Measurements from ENCODE around the gene TMEM120B.

The TMEM120B gene

GRCh38 chr12:121804417-121805111 lies 92.0 kb downstream of the TMEM120B start:
- peak; percentile 63 for DNase-seq (ENCODE audit: low spot score)

DNA sequence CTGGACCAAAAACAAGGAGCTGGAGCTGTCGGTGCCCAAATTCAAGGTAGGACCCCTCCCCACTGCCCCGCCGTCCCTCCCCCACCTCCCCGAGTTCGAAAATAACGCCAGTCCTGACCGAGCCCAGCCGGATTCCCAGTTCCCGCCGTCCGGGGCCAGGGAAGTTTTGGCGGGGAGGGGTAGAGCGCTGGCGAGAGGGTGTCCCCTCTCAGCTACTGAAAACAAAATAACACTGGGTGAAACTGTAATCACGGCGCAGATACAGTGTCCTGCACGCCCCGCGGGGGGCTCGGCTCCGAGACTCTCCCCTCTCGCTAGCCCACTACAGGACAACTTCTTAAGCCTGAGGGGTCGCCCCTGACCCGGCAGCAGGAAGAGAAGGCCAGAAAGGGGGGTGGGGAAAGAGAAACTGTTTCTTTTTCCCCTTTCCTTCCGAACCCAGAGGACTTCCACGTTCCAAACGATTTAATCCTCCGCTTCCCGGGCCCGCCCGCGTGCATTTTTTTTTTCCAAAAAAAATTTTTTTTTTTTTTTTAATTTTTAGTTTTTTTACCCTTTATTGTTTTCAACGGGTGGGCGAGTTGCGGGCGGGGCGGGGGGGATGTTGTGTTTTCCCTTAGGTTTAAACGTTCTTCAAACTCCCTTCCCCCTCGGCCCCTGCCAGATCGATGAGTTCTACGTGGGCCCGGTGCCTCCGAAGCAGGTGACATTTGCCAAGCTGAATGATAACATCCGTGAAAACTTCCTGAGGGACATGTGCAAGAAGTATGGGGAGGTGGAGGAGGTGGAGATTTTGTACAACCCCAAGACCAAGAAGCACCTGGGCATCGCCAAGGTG lies 92.8 kb downstream of the TMEM120B start:
- DNase-seq (ENCODE audit: low spot score) = peak; percentile 53

GRCh38 chr12:121806009-121806545 lies 93.5 kb downstream of the TMEM120B start:
- peak; percentile 76 for DNase-seq (ENCODE audit: low spot score)

DNA sequence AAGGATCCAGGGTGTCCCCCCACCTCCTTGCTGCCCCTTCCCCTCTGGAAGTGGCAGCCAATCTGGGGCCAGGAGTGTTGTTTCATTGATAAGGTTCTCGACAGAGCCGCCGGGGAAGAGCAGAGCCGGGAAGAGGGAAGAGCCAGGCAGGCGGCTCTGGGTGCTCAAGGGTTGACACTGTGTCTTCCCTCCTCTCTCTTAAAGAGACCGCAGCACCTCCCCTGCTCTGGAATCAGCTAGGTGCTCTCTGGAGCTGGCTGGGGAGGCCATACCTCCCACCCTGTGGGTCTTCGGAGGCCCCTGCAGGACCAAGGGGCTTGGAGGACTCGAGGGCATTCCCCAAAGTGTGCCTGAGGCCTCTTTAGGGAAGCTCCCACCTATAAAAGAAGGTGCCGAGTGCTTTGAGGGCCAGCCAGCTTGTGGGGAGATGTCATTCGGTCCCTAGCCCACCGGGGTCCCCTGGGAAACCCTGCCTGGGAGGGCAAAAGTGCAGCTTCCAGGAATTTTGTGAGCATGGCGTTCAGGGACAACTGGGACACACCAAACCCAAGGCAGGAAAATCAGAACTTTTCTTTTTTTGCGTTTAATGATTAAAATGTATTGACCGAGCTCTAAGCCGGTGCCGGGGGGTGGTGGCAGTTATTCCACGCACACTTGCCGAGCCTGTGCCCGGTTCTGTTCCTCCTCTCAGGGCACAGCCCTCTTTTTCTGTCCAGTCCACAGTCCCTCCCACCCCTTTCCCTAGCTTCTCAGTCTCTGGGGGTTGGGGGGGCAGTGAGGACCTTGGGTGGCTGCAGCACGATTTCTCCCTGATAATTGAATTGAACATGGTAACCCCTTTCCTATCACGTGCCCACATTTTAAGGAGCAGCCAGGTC lies 94.2 kb downstream of the TMEM120B start:
- DNase-seq (ENCODE audit: low spot score) = no peak

DNA sequence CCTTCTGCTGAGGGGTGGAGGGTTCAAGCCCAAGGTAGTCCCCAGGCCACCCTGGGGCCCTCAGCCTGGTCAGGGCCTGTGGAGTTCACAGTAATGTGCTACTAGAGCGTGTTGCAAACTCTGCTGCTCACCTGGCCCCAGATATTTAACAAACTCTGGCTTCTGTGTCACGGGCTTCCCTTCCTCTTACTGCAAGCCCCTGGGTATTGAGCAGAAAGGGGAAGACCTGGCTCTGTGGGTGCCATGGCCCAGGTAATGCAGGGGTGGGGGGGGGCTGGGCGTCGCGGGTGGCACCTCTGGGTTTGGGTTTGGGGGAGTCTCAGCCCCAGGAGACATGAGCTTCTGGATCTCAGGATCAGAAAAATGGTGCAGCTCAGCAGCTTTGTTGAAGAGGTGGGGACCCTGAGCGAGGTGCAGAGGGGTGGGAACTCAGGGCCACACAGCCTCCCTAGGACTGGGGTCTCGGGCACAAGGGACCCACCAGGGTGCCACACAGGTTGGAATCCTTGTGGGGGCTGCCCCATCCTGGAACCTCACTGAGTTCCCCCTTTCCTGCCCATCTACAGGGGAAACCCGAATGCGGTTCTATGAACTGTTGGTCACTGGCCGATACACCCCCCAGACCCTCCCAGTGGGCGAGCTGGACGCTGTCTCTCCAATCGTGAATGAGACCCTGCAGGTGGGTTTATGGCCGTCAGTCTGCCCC lies 95.2 kb downstream of the TMEM120B start:
- DNase-seq (ENCODE audit: low spot score) = no peak

- no peak for DNase-seq (ENCODE audit: low spot score)
These were observed 96.1 kb downstream of the TMEM120B start for GRCh38 chr12:121808623-121809022.

- DNase-seq (ENCODE audit: low spot score) = no peak
These were observed 97.2 kb downstream of the TMEM120B start for GRCh38 chr12:121809712-121810116.

DNA sequence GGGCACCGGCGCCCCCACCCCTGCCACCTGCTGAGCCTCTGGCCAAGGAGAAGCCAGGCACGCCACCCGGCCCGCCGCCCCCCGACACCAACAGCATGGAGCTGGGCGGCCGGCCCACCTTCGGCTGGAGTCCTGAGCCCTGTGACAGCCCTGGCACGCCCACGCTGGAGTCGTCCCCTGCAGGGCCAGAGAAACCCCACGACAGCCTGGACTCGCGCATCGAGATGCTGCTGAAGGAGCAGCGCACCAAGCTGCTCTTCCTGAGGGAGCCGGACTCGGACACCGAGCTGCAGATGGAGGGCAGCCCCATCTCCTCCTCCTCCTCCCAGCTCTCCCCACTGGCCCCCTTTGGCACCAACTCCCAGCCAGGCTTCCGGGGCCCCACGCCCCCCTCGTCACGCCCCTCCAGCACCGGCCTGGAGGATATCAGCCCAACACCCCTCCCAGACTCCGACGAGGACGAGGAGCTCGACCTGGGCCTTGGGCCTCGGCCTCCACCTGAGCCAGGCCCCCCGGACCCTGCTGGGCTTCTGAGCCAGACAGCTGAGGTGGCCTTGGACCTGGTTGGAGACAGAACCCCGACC lies 97.8 kb downstream of the TMEM120B start:
- no peak for DNase-seq (ENCODE audit: low spot score)

DNA sequence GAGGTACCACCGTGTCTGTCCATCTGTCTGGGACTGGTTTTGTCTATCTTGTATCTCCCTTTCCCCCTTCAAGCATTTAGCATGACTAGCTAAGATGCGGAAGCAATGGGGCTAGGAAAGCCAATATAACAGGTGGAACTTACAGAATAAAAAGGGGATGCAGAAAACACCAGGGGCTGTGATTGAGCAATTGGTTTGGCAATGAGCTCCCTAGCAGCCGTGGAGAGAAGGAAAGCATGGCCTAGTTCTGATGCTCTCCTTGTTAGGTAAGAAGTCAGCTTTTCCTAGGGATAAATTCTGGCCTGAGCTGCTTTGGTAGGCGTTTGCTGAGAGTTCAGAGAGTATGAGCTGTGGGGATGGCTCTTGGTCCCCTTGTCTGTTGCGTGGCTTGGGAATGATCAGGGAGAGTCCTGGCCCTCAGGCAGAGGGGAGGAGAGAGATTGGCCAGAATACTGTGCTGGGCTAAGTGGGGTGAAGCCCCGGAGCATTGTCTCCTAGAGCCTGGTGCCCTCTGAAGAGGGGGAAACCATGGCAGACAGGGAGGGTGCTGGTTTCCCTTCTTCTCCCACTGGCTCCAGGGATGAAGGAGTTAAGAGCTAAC lies 98.4 kb downstream of the TMEM120B start:
- DNase-seq (ENCODE audit: low spot score) = no peak

- DNase-seq (ENCODE audit: low spot score) = peak; percentile 73
These were observed 99.1 kb downstream of the TMEM120B start for GRCh38 chr12:121811434-121812319.

GRCh38 chr12:121812320-121812871 lies 99.8 kb downstream of the TMEM120B start:
- no peak for DNase-seq (ENCODE audit: low spot score)

GRCh38 chr12:121812921-121813896 lies 100.7 kb downstream of the TMEM120B start:
- no peak for DNase-seq (ENCODE audit: low spot score)

- DNase-seq (ENCODE audit: low spot score) = no peak
These were observed 101.4 kb downstream of the TMEM120B start for GRCh38 chr12:121813951-121814350.

DNA sequence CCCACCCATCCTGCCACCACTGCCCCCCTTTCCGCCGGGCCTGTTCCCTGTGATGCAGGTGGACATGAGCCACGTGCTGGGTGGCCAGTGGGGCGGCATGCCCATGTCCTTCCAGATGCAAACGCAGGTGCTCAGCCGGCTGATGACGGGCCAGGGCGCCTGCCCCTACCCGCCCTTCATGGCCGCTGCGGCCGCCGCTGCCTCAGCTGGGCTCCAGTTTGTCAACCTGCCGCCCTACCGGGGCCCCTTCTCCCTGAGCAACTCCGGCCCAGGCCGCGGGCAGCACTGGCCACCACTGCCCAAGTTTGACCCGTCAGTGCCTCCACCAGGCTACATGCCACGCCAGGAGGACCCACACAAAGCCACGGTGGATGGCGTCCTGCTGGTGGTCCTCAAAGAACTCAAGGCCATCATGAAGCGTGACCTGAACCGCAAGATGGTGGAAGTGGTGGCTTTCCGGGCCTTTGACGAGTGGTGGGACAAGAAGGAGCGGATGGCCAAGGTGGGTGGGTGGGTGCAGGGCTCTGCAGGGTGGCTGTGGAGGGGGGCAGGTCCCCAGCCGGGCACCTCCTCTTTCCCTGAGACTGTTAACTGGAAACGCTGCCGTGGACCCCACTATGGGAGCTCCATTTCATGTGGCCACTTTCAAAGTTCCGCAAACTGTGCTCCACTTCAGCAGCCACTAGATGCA lies 102.0 kb downstream of the TMEM120B start:
- no peak for DNase-seq (ENCODE audit: low spot score)

DNA sequence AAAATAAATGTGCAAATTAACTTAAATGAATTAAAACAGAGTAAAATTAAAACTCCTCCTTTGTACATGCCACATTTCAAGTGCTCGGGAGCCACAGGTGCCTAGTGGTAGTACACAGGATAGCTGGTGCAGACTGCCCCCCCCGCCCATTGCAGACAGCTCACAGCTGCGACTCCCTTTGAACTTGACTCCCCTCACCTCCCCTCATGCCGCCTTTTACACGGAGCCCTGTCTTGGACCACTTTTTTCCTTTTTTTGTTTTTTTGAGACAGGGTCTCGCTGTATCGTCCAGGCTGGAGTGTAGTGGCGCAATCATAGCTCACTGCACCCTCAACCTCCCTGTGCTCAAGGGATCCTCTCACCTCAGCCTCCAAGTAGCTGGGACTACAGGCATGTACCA lies 102.7 kb downstream of the TMEM120B start:
- no peak for DNase-seq (ENCODE audit: low spot score)

DNA sequence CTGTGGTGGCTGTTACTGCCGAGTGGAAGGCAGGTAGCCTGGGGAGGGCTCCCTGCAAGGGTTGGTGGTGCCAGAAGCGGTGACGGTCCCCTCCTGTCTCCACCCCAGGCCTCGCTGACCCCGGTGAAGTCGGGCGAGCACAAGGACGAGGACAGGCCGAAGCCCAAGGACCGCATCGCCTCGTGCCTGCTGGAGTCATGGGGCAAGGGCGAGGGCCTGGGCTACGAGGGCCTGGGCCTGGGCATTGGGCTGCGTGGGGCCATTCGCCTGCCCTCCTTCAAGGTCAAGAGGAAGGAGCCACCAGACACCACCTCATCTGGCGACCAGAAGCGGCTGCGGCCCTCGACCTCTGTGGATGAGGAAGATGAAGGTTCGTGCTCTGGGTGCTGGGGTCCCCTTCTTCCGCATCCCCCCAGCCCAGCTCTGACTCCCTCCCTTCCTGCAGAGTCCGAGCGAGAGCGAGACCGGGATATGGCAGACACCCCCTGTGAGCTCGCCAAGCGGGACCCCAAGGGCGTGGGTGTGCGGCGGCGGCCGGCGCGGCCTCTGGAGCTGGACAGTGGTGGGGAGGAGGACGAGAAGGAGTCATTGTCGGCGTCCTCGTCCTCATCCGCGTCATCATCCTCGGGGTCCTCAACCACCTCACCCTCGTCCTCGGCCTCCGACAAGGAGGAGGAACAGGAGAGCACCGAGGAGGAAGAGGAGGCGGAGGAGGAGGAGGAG lies 104.5 kb downstream of the TMEM120B start:
- no peak for DNase-seq (ENCODE audit: low spot score)

DNA sequence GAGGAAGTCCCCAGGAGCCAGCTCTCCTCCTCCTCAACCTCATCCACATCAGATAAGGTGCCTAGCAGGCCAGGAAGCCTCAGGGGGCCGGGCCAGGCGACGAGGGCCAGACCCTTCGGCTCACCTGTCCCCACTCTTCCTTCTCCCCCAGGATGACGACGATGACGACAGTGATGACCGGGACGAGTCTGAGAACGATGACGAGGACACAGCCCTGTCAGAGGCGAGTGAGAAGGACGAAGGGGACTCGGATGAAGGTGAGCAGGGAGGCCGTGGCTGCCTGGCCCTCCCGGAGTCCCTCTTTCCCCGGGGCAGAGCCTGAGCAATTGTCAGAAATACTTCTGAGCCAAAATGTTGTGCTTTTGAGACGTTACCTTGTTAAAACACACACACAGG lies 105.1 kb downstream of the TMEM120B start:
- no peak for DNase-seq (ENCODE audit: low spot score)

Measured in NAMALWA (cell line).